ENCODE measurements around the gene TMUB1. TPM values are rescaled to one million over a fixed set of nuclear protein-coding genes. Genes with fewer than 3 reads are reported as not detected.

Gene TMUB1
- total RNA-seq, 1 experiment from 2014 or later, result 45.4 TPM

GRCh38 chr7:151095828-151096475 lies 12.7 kb upstream of the TMUB1 start:
- H3K23ac ChIP-seq (ENCODE audit: insufficient read length, low read depth, low read length), result no peak overlapping the region
- no peak overlapping the region for H2BK12ac ChIP-seq (ENCODE audit: insufficient read length, low read depth, low read length)
- H3K4me1 ChIP-seq (ENCODE audit: insufficient read depth, low read length), result no peaks in the 10 kb centered on the region; the same call in 1 of the 2 replicates
- no peak overlapping the region for H4K8ac ChIP-seq (replicated peaks; ENCODE audit: insufficient read length, low read depth, low read length)
- WGBS (ENCODE audit: extremely low coverage, insufficient read length, low lambda C conversion rate), result no CpG with 5 or more reads among the region's 17 CpGs
- H3K9me3 ChIP-seq (ENCODE audit: control insufficient read depth, low read depth, low read length), result no peaks in the 10 kb centered on the region
- Mint-ChIP-seq H3K9me3 (no peaks in the 10 kb centered on the region), H3K27ac (peak overlapping the region in 1 of 3 experiments; percentile 53; a peak in 1 of 7 replicates), H3K27me3 (ENCODE audit: low read depth) (no peaks in the 10 kb centered on the region), H3K36me3 (ENCODE audit: insufficient read depth in 1 of 3, low read depth in 3 of 3) (peaks cover 0 to 25% (median 8%) of the 10 kb centered on the region in 3 experiments; a peak in 5 of 7 replicates), H3K4me3 (no peak overlapping the region), H3K4me1 (peaks cover 16 to 24% of the 10 kb centered on the region in 2 experiments)
- H2BK20ac ChIP-seq (ENCODE audit: low read depth, low read length, poor library complexity, severe bottlenecking), result no peak overlapping the region
- H3K27me3 ChIP-seq (ENCODE audit: insufficient read depth, low read length), result no peaks in the 10 kb centered on the region
- no peak overlapping the region for H4K91ac ChIP-seq (ENCODE audit: insufficient read length, low read depth, low read length)
- H3K4ac ChIP-seq (ENCODE audit: low read depth, low read length), result no peak overlapping the region
- H2AFZ ChIP-seq (ENCODE audit: low read length), result no peak overlapping the region
- H2BK15ac ChIP-seq (ENCODE audit: low read depth, low read length), result no peak overlapping the region
- H2AK5ac ChIP-seq (ENCODE audit: insufficient read length, low read length), result no peak overlapping the region
- no peaks in the 10 kb centered on the region for H3K23me2 ChIP-seq (ENCODE audit: insufficient read length, low read depth, low read length, poor library complexity, severe bottlenecking)
- H3K18ac ChIP-seq (ENCODE audit: insufficient read length, low read depth, low read length), result no peak overlapping the region
- no peak overlapping the region for H3K9ac ChIP-seq (ENCODE audit: extremely low read depth, insufficient read length, low read length)
- no peak overlapping the region for H3K14ac ChIP-seq (ENCODE audit: insufficient read depth, low read length)
- H3K27ac ChIP-seq (ENCODE audit: insufficient read length, low read depth, low read length), result no peak overlapping the region
- no peak overlapping the region for H2BK5ac ChIP-seq (ENCODE audit: insufficient read length, low read length)
- H3T11ph ChIP-seq (ENCODE audit: low read length), result no peak overlapping the region
- H3K4me2 ChIP-seq (ENCODE audit: insufficient read depth, insufficient read length, low read length), result no peak overlapping the region
- no peaks in the 10 kb centered on the region for H4K20me1 ChIP-seq (ENCODE audit: control insufficient read depth, insufficient read depth, insufficient read length)
- TF ChIP-seq, protein P1, sequence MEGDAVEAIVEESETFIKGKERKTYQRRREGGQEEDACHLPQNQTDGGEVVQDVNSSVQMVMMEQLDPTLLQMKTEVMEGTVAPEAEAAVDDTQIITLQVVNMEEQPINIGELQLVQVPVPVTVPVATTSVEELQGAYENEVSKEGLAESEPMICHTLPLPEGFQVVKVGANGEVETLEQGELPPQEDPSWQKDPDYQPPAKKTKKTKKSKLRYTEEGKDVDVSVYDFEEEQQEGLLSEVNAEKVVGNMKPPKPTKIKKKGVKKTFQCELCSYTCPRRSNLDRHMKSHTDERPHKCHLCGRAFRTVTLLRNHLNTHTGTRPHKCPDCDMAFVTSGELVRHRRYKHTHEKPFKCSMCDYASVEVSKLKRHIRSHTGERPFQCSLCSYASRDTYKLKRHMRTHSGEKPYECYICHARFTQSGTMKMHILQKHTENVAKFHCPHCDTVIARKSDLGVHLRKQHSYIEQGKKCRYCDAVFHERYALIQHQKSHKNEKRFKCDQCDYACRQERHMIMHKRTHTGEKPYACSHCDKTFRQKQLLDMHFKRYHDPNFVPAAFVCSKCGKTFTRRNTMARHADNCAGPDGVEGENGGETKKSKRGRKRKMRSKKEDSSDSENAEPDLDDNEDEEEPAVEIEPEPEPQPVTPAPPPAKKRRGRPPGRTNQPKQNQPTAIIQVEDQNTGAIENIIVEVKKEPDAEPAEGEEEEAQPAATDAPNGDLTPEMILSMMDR (conservative IDR thresholded peaks at IDR 0.05), result no peak
- peaks cover 7% of the 10 kb centered on the region for H3K79me1 ChIP-seq (ENCODE audit: insufficient read depth, low read depth, low read length, poor library complexity, severe bottlenecking)
- DNase-seq, result no peak
- peaks cover 29% of the 10 kb centered on the region for H3K79me2 ChIP-seq (ENCODE audit: insufficient read depth, low read length)
- H4K5ac ChIP-seq (ENCODE audit: insufficient read length, low read depth, low read length), result no peak overlapping the region
- no peak overlapping the region for H3K56ac ChIP-seq (ENCODE audit: insufficient read length, low read depth, low read length)
- H2BK120ac ChIP-seq (ENCODE audit: low read depth, low read length, poor library complexity, severe bottlenecking), result no peak overlapping the region

All from H9 (cell line).